Measurements from ENCODE around the gene ZNF862.

ZNF862 gene

DNA sequence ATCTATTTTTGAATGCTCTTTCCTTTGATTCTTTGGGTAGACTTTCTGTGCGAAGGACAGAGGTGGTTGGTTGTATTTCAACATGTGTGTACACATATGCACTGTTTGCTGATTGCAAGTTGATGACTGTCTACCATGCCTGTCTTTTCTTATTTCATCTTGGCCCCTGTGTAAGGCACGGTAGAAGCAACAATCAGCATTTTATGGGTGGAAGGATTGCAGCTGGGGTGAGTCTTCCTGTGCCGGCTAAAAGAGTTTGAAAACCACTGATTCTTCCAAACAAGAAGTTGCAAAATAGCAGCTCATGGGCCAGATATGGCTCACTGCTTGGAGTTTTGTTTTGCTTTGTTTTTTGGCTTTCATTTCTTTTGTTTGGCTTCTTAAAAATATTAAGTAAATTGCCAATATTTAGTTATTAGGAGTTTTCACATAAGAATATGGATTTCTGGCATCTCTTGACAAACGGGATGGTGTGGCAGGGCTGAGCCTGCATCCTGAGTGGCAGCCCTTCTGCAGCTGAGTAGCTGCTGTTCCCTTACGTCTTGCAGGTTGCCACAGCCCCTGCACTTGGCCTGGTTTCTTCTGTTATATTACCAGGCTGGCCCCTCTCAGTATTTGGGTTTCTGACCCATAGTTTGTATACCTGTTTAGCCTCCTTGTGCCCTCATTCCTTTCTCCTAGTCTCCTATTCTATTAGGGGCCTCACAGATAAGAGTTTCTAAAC lies 7.2 kb downstream of the ZNF862 start:
- FAIRE-seq, result no peak

DNA sequence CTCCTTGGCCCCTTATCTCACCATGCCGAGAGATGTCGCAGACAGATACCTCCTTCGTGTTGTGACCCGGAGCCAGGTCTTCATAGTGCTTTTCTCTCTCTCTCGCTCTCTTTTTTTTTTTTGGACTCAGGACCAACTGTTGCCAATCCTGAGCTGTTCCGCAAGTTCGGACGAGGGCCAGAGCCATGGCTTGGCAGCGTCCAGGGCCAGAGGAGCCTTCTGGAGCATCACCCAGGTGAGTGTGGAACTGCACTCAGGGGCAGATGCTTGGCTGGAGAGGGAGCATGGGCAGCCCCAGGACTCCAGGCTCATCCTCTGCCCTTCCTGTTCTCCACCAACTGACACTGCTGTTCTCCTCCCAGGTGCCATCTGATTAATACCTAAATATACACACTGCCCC lies 7.8 kb downstream of the ZNF862 start:
- FAIRE-seq, result no peak

More for the DNA sequence above, 7.2 kb downstream of the ZNF862 start:
- no peak for DNase-seq (ENCODE audit: low spot score)

GRCh38 chr7:149846436-149847046 lies 8.4 kb downstream of the ZNF862 start:
- FAIRE-seq, result no peak
- no peak for DNase-seq (ENCODE audit: low spot score)

More for the DNA sequence above, 7.8 kb downstream of the ZNF862 start:
- no peak for DNase-seq (ENCODE audit: low spot score)

DNA sequence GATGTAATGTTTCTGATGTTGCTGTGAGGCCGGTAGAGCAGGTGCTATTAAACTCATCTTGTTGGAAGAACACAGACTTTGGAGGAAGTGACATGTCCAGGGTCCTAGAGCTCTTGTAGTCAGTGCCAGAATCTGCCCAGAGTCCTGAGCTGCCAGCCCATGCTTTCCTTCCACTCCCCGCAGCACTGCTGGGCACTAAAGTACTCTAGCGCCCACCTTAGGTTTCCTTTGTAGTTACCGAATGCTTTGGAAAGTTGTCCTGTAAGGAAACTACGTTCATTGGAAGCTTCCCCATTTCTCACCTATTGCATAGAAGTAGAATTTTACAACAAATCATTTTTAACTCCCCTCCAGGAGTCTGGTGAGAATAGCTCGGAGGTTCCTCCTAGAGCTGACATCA lies 11.0 kb downstream of the ZNF862 start:
- FAIRE-seq, result no peak

DNA sequence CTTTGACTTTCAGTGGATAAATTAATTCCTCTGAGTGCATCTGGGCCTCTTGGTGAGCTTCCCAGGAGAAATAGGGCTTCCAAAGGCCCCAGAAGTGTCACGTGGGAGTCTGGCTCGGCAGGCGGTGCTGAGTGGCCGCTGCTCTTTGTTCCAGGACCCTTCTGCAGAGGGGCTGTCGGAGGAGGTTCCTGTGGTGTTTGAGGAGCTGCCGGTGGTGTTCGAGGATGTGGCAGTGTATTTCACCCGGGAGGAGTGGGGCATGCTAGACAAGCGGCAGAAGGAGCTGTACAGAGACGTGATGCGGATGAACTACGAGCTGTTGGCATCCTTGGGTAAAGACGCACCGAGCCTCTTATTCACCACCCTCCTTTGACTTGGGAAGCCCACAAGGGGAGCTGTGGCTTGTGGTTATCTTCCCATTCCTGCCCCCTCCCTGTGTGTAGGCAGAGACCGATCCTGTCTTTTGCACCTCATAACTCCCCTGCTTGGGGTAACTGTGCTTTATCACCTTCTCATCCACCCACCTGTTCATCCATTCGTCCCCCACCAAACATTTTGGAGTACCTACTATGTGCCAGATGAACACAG lies 11.9 kb downstream of the ZNF862 start:
- no peak for FAIRE-seq
- no peak for DNase-seq (ENCODE audit: low spot score)

More for the DNA sequence above, 11.0 kb downstream of the ZNF862 start:
- no peak for DNase-seq (ENCODE audit: low spot score)

DNA sequence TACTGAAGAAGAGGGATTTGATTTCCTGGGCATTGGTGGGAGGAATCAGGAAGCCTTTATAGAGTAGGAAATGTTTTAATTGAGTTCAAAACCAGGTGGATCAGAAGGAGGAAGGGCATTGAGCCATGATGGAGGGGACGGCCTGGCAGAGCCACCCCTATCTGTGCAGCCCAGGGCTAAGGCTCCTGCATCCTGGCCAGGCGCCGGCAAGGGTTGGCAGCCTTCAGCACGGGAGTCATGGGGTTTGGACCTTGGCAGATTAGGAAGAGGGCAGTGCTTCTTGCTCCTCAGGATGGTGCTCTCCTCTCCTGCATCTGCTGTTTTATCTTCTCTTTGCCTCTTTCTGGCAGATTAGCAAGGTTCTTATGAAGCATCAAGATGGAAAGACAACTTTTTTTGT lies 12.5 kb downstream of the ZNF862 start:
- no peak for DNase-seq (ENCODE audit: low spot score)
- no peak for FAIRE-seq

DNA sequence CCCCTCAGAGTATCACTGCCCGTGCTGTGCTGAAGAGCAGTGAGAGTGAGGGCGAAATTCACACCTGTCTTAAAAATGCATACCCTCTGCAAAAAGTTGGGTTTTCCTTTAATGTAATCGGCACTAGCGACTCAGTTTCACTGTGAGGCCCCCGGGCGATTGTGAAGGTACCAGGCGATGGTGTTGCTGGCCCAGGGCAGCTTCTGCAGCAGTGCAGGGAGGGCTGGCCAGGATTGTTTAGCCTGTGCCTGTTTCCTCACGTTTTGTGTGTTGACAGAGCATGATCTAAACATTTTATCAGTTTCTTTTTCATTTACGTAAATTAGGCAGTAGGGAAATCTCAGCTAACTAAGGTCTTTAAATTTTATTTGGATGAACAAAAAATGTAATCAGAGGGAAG lies 13.3 kb downstream of the ZNF862 start:
- FAIRE-seq (no peak), DNase-seq (ENCODE audit: low spot score) (no peak)

GRCh38 chr7:149853157-149853556 lies 15.0 kb downstream of the ZNF862 start:
- no peak for FAIRE-seq
- DNase-seq (ENCODE audit: low spot score), result no peak

GRCh38 chr7:149854611-149855360 lies 16.6 kb downstream of the ZNF862 start:
- FAIRE-seq, result no peak
- no peak for DNase-seq (ENCODE audit: low spot score)

DNA sequence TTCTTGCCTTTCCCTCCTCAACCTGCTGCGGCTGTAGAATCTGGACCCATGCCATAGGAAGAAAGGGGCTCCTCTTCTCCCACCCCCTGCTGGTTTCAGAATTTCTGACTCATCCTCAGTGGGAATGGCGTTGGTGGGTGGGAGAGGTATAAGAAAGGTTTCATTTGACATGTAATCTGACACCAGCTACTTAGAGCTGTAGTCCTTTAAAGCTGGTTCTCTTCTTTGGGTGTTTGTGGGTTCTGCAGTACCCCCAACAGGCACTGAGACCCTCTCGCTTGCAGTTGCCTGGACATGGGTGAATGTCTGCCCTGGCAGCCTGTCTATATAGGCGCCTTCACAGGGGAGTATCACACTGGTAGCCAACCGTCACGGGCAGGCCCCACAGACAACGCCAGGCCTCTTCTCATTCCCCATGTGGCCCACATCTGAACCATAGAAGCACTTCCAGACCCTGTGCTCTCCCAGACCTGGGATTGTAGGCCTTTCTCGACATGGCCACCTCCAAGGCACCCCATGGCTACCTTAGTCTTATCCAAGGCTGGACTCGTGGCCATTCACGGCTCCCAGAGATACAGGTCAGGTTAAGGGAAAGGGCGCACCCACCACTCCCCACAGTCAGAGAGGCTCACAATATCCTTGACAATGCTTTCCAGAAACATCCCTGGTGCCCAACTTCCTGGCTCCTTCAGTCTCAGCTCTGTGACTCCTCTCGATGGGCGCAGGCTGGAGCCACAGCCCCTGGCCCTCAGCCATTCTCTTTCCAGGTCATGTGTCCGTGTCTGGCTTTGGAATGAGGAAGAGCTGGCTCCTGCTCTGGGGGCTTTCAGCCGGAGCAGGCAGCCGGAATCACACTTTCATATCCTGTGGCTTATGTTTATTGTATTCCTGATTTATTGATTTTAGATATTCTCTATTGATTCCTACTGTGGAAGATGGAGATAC lies 17.5 kb downstream of the ZNF862 start:
- DNase-seq (ENCODE audit: low spot score), result peak; percentile 45
- peak; percentile 21 for FAIRE-seq

DNA sequence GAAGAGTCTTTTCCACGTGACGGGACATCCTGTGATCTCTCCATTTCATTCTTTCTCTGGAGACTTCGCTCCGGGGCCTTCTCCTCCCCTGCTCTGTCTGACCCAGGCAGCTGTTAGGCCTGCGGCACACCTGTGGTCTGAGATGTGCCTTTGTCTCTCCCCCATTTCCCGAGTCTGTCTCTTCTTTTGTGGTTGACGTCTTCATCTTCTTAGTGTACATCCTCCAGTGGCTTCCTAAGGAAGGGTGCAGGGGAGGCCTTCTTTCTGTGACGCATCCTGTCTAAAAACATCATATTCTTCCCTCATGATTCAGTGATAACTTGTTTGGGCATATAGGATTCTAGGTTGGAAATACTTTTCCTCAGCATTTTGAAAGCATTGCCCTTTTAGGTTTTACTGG lies 18.4 kb downstream of the ZNF862 start:
- DNase-seq (ENCODE audit: low spot score) (no peak), FAIRE-seq (no peak)

DNA sequence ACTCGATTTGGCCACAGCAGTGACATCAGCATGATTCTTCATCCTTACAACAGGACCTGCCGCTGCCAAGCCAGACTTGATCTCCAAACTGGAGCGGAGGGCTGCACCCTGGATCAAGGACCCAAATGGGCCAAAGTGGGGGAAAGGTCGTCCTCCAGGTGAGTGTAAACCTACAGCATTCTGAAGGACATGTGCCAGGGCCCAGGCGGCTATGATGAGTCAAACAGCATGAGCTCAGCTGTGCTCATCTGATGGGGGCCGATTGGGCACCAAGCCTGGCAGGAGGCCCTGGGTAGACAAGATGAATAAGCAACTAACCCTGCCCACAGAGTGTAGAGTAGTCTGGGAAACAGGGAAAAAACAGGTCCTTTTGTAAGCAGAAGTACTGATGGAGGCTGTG lies 21.2 kb downstream of the ZNF862 start:
- FAIRE-seq, result no peak
- DNase-seq (ENCODE audit: low spot score), result no peak

GRCh38 chr7:149859876-149860275 lies 21.7 kb downstream of the ZNF862 start:
- no peak for FAIRE-seq
- no peak for DNase-seq (ENCODE audit: low spot score)

GRCh38 chr7:149860821-149861727 lies 22.9 kb downstream of the ZNF862 start:
- FAIRE-seq (no peak), DNase-seq (ENCODE audit: low spot score) (no peak)

GRCh38 chr7:149861728-149862045 lies 23.5 kb downstream of the ZNF862 start:
- no peak for DNase-seq (ENCODE audit: low spot score)
- no peak for FAIRE-seq

- DNase-seq (ENCODE audit: low spot score) (no peak), FAIRE-seq (no peak)
Measured at GRCh38 chr7:149862156-149862555, 24.0 kb downstream of the ZNF862 start.

DNA sequence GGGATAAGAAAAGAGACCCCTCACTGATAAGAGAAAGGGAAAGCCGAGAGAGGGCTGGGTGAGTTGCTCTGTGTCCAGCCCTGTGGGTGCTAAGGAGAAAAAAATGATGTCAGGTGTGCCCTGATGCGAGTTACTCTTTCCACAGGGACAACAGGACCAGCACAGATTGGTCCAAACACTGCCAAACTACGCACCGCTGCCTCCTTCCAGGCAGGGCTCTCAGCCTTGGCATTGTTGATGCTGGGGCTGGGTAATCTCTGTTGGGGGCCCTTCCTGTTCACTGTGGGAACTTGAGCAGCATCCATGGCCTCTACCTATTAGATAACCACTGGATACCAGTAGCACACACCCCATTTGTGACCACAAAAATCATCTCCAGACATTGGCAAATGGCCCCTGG lies 25.3 kb downstream of the ZNF862 start:
- no peak for DNase-seq (ENCODE audit: low spot score)
- FAIRE-seq, result no peak

- DNase-seq (ENCODE audit: low spot score) (no peak), FAIRE-seq (no peak)
Measured at GRCh38 chr7:149864023-149864422, 25.8 kb downstream of the ZNF862 start.

- FAIRE-seq, result no peak
- no peak for DNase-seq (ENCODE audit: low spot score)
Measured at GRCh38 chr7:149864751-149865150, 26.6 kb downstream of the ZNF862 start.

DNA sequence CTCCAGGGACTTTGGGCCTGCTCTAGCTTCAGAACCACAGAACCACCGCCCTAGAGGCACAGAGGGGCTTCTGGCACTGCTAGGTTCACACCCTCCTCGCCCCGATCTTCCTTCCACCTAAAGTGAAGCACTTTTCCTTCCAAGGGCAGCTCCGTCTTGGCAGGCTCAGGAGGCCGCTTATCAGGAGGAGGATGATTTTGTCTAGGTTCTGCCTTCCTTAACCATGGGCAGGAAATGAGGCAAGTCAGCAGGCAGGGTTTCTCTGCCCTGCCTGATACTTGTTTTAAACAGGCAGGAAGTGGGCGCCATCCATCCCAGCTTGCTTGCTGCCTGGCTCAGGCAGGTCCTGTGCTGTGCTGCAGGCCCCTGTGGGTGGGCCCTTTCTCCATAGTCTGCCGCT lies 27.3 kb downstream of the ZNF862 start:
- FAIRE-seq (no peak), DNase-seq (ENCODE audit: low spot score) (no peak)

Data from RCC 7860 (cell line).